Ectodermal cell (in vitro differentiated cells): ENCODE measurements around the gene SPINK5.

ENCODE experiments used
- H3K27ac ChIP-seq: 2 replicates; pipeline ENCODE4 v1.7.0; 2013; ENCODE audit warnings: mild to moderate bottlenecking, low read depth, low read length; ENCODE audit not compliant: insufficient read depth, poor library complexity, severe bottlenecking
- H3K27me3 ChIP-seq: 2 replicates; pipeline ENCODE4 v1.7.0; 2013; ENCODE audit warnings: mild to moderate bottlenecking, low read length; ENCODE audit not compliant: insufficient read depth, control insufficient read depth, poor library complexity, severe bottlenecking
- H3K36me3 ChIP-seq: one replicate; pipeline ENCODE4 v1.7.0; 2013; ENCODE audit warnings: low read length; ENCODE audit not compliant: control insufficient read depth, insufficient read depth
- H3K4me1 ChIP-seq: one replicate; pipeline ENCODE4 v1.7.0; 2013; ENCODE audit warnings: low read length; ENCODE audit not compliant: control insufficient read depth, insufficient read depth
- H3K4me3 ChIP-seq: 2 replicates; pipeline ENCODE4 v1.7.0; 2013; ENCODE audit warnings: low read depth, low read length, control low read depth; ENCODE audit not compliant: insufficient read depth
- H3K9me3 ChIP-seq: 2 replicates; pipeline ENCODE4 v1.7.0; 2013; ENCODE audit warnings: mild to moderate bottlenecking, low read length, moderate library complexity; ENCODE audit not compliant: control insufficient read depth
- WGBS, 2 experiments: methylation state at CpG; one replicate each; pipeline ENCODE4 v1.1.7; 2013; ENCODE audit warnings: missing lambda C conversion rate in 2 of 2; 5-methylcytosine and 5-hydroxymethylcytosine counted together

Gene SPINK5

DNA sequence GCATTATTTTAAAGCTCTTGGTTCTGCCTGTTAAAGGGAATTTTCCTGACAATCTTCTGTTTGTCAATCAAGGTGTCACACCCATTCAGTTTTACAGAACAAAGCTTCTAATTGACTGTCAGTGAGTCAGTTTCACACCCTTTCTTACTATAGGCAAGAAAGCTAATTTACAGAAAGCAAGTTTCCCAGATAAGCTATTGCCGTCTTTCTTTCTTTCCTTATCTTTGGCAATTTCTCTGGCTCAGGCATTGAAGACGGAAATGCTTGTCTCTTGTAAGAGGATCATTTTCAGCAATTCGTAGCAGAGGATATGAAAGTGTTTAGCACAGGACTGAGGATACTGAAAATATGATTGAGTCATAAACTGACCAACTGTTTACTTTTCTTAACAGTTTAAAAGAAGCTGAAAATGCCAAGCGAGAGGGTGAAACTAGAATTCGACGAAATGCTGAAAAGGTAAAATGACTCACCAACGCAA, 27.0 kb downstream of the SPINK5 start:
- H3K4me1 ChIP-seq, result peaks cover 6% of the 10 kb centered on the region
- H3K27ac ChIP-seq, result no peak overlapping the region
- H3K4me3 ChIP-seq, result no peak overlapping the region
- H3K36me3 ChIP-seq, result no peaks in the 10 kb centered on the region
- 73 to 89% methylated on average over 7 of the region's 7 CpGs for WGBS, 2 experiments
- no peaks in the 10 kb centered on the region for H3K9me3 ChIP-seq
- no peaks in the 10 kb centered on the region for H3K27me3 ChIP-seq

DNA sequence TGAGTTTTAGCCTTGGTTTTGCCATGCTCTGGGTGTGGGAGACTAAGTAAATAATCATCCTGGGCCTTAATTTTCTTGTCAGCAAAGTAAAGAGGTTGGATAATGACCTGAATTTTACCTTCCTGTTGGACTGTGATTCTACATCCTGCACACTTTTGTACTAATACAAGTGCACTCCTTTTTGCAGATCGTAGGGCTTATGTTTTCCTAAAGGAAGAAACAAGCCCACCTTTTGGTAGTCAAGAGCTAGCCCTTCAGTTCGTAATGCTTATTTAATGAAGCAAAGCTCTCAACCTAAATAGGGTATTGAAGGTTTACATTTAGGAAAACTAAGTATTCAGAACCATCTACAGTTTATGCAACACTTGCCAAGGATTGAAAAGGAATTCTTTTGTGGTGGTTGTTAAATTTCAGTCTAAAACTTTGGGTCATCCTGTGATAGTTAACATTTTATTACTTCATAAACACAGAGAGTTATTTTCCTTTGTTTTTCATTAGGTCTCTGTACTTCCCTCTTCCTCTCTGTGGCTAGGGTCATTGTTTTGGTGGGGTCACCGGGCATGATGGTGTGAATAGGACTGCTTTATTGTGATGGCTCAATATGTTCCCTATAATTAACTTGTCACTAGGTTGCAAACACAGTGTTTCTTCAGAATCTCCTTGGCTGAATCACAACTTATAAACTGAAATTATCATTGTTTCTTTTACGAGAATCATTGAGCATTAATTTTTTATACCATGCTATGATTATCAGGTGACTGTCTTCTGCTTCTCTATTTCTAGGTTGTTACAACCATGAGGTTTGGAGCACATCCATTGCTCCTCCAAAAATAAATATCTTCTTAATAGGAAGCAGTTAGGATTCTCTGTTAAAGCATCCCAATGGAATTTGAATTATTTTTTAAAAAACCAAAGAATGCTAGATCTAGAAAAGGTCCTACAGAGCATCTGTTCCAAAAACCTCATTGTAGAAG, 28.5 kb downstream of the SPINK5 start:
- WGBS, 2 experiments, result 92 to 94% methylated on average over 2 to 3 of the region's 4 CpGs
- Histone ChIP-seq H3K4me3 (no peak overlapping the region), H3K36me3 (no peaks in the 10 kb centered on the region), H3K9me3 (no peaks in the 10 kb centered on the region), H3K4me1 (peaks cover 6% of the 10 kb centered on the region), H3K27me3 (no peaks in the 10 kb centered on the region), H3K27ac (no peak overlapping the region)

DNA sequence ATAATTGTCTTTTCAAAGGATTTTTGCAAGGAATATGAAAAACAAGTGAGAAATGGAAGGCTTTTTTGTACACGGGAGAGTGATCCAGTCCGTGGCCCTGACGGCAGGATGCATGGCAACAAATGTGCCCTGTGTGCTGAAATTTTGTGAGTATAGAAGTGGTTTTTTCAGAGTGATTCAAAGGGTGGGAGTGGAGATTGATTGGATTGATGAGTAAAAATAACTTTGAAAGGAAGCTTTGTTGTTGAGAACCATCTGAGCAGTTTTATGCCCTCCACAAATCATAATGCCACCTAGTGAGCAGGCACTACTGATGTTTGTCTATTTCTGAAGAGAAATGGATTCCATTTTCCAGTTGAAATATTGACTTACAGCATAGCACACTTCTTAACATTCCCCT, 30.6 kb downstream of the SPINK5 start:
- no peaks in the 10 kb centered on the region for H3K36me3 ChIP-seq
- no peak overlapping the region for H3K4me3 ChIP-seq
- H3K4me1 ChIP-seq, result peaks cover 6% of the 10 kb centered on the region
- no peaks in the 10 kb centered on the region for H3K27me3 ChIP-seq
- no peaks in the 10 kb centered on the region for H3K9me3 ChIP-seq
- H3K27ac ChIP-seq, result no peak overlapping the region
- 94 to 95% methylated on average over 3 of the region's 3 CpGs for WGBS, 2 experiments

DNA sequence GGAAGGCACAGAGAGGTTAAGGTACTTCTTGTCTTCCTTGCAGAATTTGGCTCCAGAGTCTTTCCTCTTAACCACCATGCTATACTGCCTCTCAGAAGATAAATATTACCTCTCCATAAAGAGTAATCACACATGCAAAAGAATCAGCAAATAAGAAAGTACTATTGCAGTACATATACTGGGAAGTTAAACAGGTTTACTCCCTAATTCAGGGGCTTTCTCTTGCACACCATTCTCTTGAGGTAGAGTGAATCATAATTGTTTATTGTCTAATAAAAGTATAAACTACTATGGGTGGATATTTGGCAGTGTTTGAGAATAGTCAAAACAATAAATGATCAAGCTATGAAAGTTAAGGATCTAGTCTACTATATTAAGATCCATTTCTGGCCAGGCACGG, 40.4 kb downstream of the SPINK5 start:
- H3K27ac ChIP-seq, result no peak overlapping the region
- no peaks in the 10 kb centered on the region for H3K9me3 ChIP-seq
- no peaks in the 10 kb centered on the region for H3K27me3 ChIP-seq
- no peaks in the 10 kb centered on the region for H3K4me1 ChIP-seq
- no peak overlapping the region for H3K4me3 ChIP-seq
- H3K36me3 ChIP-seq, result no peaks in the 10 kb centered on the region
- 84 to 90% methylated on average over 1 of the region's 1 CpG for WGBS, 2 experiments

DNA sequence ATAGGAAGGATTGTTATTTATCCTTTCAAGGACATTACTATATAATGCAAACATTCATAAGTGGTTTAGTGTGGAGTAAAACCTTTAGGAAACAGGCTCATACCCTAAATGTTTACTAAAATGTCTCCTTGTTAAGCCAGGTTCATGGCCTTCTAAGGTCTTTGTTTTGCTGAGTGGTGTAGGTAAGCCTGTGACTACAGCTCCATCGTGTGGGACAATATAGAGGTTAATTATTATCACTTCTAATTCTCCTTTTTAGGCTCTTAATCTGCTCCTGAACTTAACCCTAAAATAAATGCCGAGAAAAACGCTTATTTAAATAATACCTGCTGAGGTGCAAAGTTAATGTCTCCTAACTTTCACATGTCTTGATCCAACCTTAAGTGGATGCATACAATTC, 43.8 kb downstream of the SPINK5 start:
- no peaks in the 10 kb centered on the region for H3K27me3 ChIP-seq
- H3K4me1 ChIP-seq, result no peaks in the 10 kb centered on the region
- no peaks in the 10 kb centered on the region for H3K9me3 ChIP-seq
- WGBS, 2 experiments, result 40 to 45% methylated on average over 2 to 3 of the region's 3 CpGs
- no peak overlapping the region for H3K4me3 ChIP-seq
- H3K36me3 ChIP-seq, result no peaks in the 10 kb centered on the region
- H3K27ac ChIP-seq, result no peak overlapping the region

DNA sequence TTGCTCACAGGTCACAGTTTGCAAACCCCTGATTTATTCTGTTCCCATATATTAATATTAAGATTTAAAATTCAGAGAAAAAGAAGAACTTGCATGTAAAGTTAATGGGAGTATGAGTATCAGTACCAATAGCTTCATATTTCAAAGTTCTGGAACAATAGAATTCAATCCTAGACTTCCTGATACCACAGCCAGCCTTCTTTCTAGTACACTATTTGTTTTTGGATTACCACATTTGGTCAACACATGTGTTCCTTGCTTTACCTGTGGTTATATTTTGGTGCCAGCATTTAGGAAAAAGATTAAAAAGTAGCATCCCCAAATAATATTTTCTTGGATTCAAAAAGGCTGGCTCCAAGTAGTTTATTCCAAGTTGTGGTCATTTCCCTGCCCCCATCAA, 49.5 kb downstream of the SPINK5 start:
- no peak overlapping the region for H3K27ac ChIP-seq
- H3K36me3 ChIP-seq, result no peaks in the 10 kb centered on the region
- H3K9me3 ChIP-seq, result no peaks in the 10 kb centered on the region
- no peak overlapping the region for H3K4me3 ChIP-seq
- no peaks in the 10 kb centered on the region for H3K4me1 ChIP-seq
- H3K27me3 ChIP-seq, result no peaks in the 10 kb centered on the region

DNA sequence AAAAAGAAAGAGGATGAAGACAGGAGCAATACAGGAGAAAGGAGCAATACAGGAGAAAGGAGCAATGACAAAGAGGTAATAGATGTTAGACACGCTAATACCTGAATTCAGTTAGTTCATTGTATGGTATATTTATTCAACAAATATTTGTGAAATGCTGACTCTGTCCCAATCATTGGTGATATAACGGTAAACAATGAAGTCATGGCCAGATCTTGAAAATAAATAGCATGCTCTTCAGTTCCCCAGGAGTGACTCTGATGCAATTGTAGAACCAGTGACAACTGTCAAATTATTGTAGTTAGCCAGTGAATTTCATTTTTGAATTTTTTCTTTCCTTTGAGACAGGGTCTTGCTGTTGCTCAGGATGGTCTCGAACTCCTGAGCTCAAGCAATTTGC, 56.5 kb downstream of the SPINK5 start:
- Histone ChIP-seq H3K4me1 (no peaks in the 10 kb centered on the region), H3K36me3 (no peaks in the 10 kb centered on the region), H3K27ac (no peak overlapping the region), H3K9me3 (no peaks in the 10 kb centered on the region), H3K27me3 (no peaks in the 10 kb centered on the region), H3K4me3 (no peak overlapping the region)
- 93 to 96% methylated on average over 3 of the region's 3 CpGs for WGBS, 2 experiments

DNA sequence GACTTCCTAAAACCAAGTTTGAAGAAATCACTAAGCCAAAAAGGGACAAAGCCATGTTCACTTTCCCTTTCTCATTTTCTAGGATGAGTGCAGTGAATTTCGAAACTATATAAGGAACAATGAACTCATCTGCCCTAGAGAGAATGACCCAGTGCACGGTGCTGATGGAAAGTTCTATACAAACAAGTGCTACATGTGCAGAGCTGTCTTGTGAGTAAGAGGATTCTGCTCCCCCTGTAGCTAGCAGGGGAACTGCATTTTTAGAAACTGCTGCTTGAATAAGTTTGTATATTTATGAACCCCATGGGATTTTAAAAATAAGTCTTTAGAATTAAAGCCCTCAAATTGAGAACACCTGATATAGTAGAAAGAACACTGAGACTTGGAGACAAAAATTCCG, 61.9 kb downstream of the SPINK5 start:
- Histone ChIP-seq H3K4me3 (no peak overlapping the region), H3K27ac (no peak overlapping the region), H3K27me3 (no peaks in the 10 kb centered on the region), H3K4me1 (no peaks in the 10 kb centered on the region), H3K9me3 (no peaks in the 10 kb centered on the region), H3K36me3 (no peaks in the 10 kb centered on the region)
- WGBS, 2 experiments, result 88 to 96% methylated on average over 3 of the region's 3 CpGs

DNA sequence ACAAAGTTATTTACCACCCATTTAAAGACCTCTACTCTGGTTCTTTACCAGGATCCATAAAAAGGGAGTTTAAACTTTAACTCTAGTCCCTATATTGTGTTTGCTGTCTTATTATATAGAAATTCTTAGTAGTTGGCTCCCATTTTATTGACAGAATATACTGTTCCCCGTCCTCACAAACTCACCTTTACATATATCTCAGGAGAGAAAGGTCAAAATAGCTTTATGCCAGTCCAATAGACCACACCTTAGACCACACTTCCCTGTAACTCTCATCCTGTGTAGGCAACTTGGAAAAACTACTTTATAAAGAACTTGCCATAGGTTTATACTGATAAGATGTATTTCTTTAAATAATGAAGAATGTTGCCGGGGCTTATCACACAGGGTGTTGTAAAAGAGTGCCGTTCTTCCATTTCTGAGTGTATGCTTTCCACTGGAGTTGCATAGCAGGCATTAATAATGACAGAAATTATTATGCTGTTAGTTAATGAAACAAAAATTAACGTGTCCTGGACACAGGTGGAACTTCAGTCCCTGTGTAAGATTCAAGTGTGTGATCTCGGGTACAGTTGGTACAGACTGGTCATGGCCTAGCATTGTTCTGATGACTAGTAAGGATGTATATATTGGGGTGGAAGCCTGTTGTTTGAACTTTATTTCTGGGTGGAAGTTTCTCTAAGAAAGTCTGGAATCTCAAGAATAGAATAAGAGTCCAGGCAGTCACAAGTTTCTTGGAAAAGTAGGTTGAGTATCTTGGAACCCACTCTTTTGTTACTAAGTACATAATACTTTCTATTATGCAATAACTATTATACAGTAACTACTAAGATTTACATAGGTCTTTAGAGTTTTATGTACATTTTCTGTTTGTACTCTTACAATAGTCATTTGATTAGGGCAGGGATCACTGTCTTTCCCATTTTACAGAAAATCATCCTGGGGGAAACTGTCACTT, 71.6 kb downstream of the SPINK5 start:
- no peak overlapping the region for H3K27ac ChIP-seq

DNA sequence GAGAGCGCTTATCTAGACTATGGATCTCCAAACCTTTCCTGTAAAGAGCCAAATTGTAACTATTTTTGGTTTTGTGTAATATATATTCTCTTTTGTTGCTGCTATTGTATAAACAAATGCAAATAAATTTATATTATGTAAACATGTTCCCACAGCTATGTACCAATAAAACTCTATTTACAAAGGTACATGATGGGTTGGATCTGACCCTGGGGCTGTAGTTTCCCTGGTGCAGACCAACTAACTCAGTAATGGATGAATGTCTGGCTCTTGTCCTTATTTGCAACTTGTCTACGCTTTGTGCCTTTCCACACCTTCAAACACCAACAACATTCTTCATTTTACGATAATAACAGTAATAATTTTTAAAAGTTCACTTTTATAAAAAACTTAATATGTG, 77.1 kb downstream of the SPINK5 start:
- 78 to 85% methylated on average over 1 to 2 of the region's 3 CpGs for WGBS, 2 experiments
- Histone ChIP-seq H3K36me3 (no peaks in the 10 kb centered on the region), H3K9me3 (no peaks in the 10 kb centered on the region), H3K4me3 (no peak overlapping the region), H3K4me1 (no peaks in the 10 kb centered on the region), H3K27me3 (no peaks in the 10 kb centered on the region), H3K27ac (no peak overlapping the region)

More for the DNA sequence above, 71.6 kb downstream of the SPINK5 start:
- Histone ChIP-seq H3K27me3 (no peaks in the 10 kb centered on the region), H3K4me3 (no peak overlapping the region), H3K9me3 (no peaks in the 10 kb centered on the region), H3K36me3 (no peaks in the 10 kb centered on the region), H3K4me1 (no peaks in the 10 kb centered on the region)
- 93 to 97% methylated on average over 5 of the region's 5 CpGs for WGBS, 2 experiments
